ENCODE results near the gene NDUFB11. TPM values are rescaled to one million over a fixed set of nuclear protein-coding genes. Genes with fewer than 3 reads are reported as not detected.

The NDUFB11 gene
- total RNA-seq, 2 experiments from 2014 or later: 78.1 to 139 TPM

DNA sequence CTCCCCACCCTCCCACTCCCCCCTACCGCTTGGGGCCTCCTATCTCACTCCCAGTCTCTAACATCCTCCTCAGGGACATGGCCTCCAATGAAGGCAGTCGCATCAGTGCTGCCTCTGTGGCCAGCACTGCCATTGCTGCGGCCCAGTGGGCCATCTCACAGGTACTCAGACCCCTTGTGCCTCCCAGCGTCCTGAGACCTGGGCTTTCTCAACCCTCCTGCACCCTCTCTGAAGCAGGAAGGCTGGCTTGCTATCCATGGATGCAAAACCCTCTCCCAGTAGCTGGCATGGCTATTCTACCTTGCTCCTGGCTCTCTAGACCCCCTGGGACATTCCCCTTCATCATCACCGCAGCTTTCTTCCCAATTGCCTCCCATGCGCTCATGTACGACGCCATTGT lies 35.8 kb upstream of the NDUFB11 start:
- Histone ChIP-seq H3K4me2 (ENCODE audit: low read length) (no peak overlapping the region), H3K9me2 (ENCODE audit: insufficient read depth, low read length) (no peaks in the 10 kb centered on the region), H3K4me3 (ENCODE audit: low read depth, low read length, poor library complexity, severe bottlenecking) (no peak overlapping the region), H3K27ac (ENCODE audit: low read depth, low read length, poor library complexity, severe bottlenecking) (no peak overlapping the region), H2AFZ (ENCODE audit: low read length) (no peak overlapping the region), H3K4me1 (ENCODE audit: insufficient read depth, low read length, poor library complexity, severe bottlenecking) (no peaks in the 10 kb centered on the region), H3K9me3 (ENCODE audit: low read length) (no peaks in the 10 kb centered on the region), H3K36me3 (ENCODE audit: insufficient read depth, low read length) (peaks cover 43% of the 10 kb centered on the region), H3K79me2 (ENCODE audit: insufficient read depth, low read depth, low read length) (no peaks in the 10 kb centered on the region), H4K20me1 (ENCODE audit: insufficient read depth, low read length) (no peaks in the 10 kb centered on the region)
- TF ChIP-seq, protein P1, sequence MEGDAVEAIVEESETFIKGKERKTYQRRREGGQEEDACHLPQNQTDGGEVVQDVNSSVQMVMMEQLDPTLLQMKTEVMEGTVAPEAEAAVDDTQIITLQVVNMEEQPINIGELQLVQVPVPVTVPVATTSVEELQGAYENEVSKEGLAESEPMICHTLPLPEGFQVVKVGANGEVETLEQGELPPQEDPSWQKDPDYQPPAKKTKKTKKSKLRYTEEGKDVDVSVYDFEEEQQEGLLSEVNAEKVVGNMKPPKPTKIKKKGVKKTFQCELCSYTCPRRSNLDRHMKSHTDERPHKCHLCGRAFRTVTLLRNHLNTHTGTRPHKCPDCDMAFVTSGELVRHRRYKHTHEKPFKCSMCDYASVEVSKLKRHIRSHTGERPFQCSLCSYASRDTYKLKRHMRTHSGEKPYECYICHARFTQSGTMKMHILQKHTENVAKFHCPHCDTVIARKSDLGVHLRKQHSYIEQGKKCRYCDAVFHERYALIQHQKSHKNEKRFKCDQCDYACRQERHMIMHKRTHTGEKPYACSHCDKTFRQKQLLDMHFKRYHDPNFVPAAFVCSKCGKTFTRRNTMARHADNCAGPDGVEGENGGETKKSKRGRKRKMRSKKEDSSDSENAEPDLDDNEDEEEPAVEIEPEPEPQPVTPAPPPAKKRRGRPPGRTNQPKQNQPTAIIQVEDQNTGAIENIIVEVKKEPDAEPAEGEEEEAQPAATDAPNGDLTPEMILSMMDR (conservative IDR thresholded peaks at IDR 0.05; ENCODE audit: low read length): no peak
- no peak for TF ChIP-seq EZH2phosphoT487 (IDR thresholded peaks at IDR 0.05; ENCODE audit: borderline replicate concordance, low read depth, low read length)
- ChIA-PET CTCF (ENCODE audit: unreplicated experiment) (no interaction called here), POLR2A (no interaction called here)
- intact Hi-C loops (cut with micrococcal nuclease; ENCODE audit: unreplicated experiment): no loop called here
- no peak for DNase-seq (ENCODE audit: low spot score)
- no TSS peak for BruUV-seq (replicated peaks)

DNA sequence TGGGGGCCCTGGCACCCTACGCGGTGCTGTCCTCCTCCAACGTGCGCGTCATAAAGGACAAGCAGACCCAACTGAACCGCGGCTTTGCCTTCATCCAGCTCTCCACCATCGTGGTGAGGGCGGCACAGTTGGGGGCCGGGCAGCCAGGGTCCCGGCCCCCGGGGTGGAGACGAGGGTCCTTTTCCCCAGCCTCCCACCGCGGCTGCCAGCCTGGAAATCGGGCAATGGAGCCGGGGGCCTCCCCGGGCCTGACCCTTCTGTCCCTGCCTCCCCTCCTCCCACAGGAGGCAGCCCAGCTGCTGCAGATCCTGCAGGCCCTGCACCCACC lies 35.4 kb upstream of the NDUFB11 start:
- Histone ChIP-seq H2AFZ (ENCODE audit: low read length) (no peak overlapping the region), H3K4me1 (ENCODE audit: insufficient read depth, low read length, poor library complexity, severe bottlenecking) (no peaks in the 10 kb centered on the region), H3K79me2 (ENCODE audit: insufficient read depth, low read depth, low read length) (no peaks in the 10 kb centered on the region), H3K36me3 (ENCODE audit: insufficient read depth, low read length) (peaks cover 43% of the 10 kb centered on the region), H3K9me2 (ENCODE audit: insufficient read depth, low read length) (no peaks in the 10 kb centered on the region), H3K4me2 (ENCODE audit: low read length) (no peak overlapping the region), H3K4me3 (ENCODE audit: low read depth, low read length, poor library complexity, severe bottlenecking) (no peak overlapping the region), H3K9me3 (ENCODE audit: low read length) (no peaks in the 10 kb centered on the region), H3K27ac (ENCODE audit: low read depth, low read length, poor library complexity, severe bottlenecking) (no peak overlapping the region), H4K20me1 (ENCODE audit: insufficient read depth, low read length) (no peaks in the 10 kb centered on the region)
- no peak for DNase-seq (ENCODE audit: low spot score)
- TF ChIP-seq EZH2phosphoT487 (IDR thresholded peaks at IDR 0.05; ENCODE audit: borderline replicate concordance, low read depth, low read length): no peak
- TF ChIP-seq, protein P1 (conservative IDR thresholded peaks at IDR 0.05; ENCODE audit: low read length): no peak
- ChIA-PET CTCF (ENCODE audit: unreplicated experiment) (no interaction called here), POLR2A (no interaction called here)
- no TSS peak for BruUV-seq (replicated peaks)
- intact Hi-C loops (cut with micrococcal nuclease; ENCODE audit: unreplicated experiment): no loop called here

DNA sequence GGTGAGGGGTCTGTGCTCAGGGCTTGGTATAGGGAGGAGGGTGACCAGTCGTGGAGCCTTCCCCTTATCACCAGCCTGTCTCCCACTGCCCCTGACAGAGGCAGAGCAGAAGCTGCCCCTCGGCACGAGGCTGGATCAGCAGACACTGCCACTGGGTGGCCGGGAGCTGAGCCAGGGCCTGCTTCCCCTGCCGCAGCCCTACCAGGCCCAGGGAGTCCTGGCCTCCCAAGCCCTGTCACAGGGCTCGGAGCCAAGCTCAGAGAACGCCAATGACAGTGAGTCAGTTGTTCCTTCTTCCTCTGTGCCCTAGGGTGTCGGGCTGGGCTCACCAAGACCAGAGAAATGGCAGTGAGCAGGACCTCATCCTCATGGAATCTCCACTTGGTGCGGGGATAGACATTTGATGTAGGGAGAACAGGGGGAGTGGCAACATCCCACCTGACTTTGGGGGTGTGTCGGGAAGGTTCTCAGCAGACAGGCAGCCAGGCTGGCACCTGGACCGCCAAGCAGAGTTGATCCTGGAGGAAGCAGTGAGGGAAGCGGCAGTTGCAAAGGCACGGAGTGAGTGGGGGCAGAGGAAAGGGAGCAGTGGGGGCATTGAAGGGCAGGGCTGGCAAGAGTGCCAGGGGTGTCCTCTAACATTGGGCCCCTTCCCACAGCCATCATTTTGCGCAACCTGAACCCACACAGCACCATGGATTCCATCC lies 34.9 kb upstream of the NDUFB11 start:
- TF ChIP-seq, protein P1 (conservative IDR thresholded peaks at IDR 0.05; ENCODE audit: low read length): no peak
- TF ChIP-seq EZH2phosphoT487 (IDR thresholded peaks at IDR 0.05; ENCODE audit: borderline replicate concordance, low read depth, low read length): no peak
- no TSS peak for BruUV-seq (replicated peaks)
- no peaks in the 10 kb centered on the region for H4K20me1 ChIP-seq (ENCODE audit: insufficient read depth, low read length)
- H3K27ac ChIP-seq (ENCODE audit: low read depth, low read length, poor library complexity, severe bottlenecking): no peak overlapping the region
- intact Hi-C loops (cut with micrococcal nuclease; ENCODE audit: unreplicated experiment): no loop called here
- ChIA-PET POLR2A (no interaction called here), CTCF (ENCODE audit: unreplicated experiment) (no interaction called here)
- H3K4me2 ChIP-seq (ENCODE audit: low read length): no peak overlapping the region
- H3K36me3 ChIP-seq (ENCODE audit: insufficient read depth, low read length): peaks cover 40% of the 10 kb centered on the region
- no peak overlapping the region for H3K4me3 ChIP-seq (ENCODE audit: low read depth, low read length, poor library complexity, severe bottlenecking)
- H3K9me2 ChIP-seq (ENCODE audit: insufficient read depth, low read length): no peaks in the 10 kb centered on the region
- H3K9me3 ChIP-seq (ENCODE audit: low read length): no peaks in the 10 kb centered on the region
- H3K4me1 ChIP-seq (ENCODE audit: insufficient read depth, low read length, poor library complexity, severe bottlenecking): no peaks in the 10 kb centered on the region
- H3K79me2 ChIP-seq (ENCODE audit: insufficient read depth, low read depth, low read length): no peaks in the 10 kb centered on the region
- no peak for DNase-seq (ENCODE audit: low spot score)
- no peak overlapping the region for H2AFZ ChIP-seq (ENCODE audit: low read length)

Measured in OCI-LY7 (cell line).